ENCODE measurements around the gene TGFB1I1.
A peak's percentile ranks its signal among the peaks of the same experiment; 100 is the strongest.

The TGFB1I1 gene

GRCh38 chr16:31485571-31485970 lies 13.6 kb downstream of the TGFB1I1 start:
- peaks cover 21% of the 10 kb centered on the region for H3K27me3 Mint-ChIP-seq (ENCODE audit: low read depth)
- H3K9me3 Mint-ChIP-seq, result no peaks in the 10 kb centered on the region
- H3K4me1 Mint-ChIP-seq (ENCODE audit: low read depth), result peaks cover 6% of the 10 kb centered on the region
- no peak overlapping the region for H3K27ac Mint-ChIP-seq
- H3K4me3 Mint-ChIP-seq, result no peak overlapping the region
- H3K36me3 Mint-ChIP-seq (ENCODE audit: low read depth), result peaks cover 4% of the 10 kb centered on the region

GRCh38 chr16:31486045-31486444 lies 14.1 kb downstream of the TGFB1I1 start:
- peaks cover 6% of the 10 kb centered on the region for H3K4me1 Mint-ChIP-seq (ENCODE audit: low read depth)
- no peak overlapping the region for H3K27ac Mint-ChIP-seq
- H3K4me3 Mint-ChIP-seq, result peak overlapping the region; percentile 53
- no peaks in the 10 kb centered on the region for H3K9me3 Mint-ChIP-seq
- peaks cover 17% of the 10 kb centered on the region for H3K27me3 Mint-ChIP-seq (ENCODE audit: low read depth)
- H3K36me3 Mint-ChIP-seq (ENCODE audit: low read depth), result peaks cover 8% of the 10 kb centered on the region

GRCh38 chr16:31487071-31487719 lies 15.2 kb downstream of the TGFB1I1 start:
- H3K27ac Mint-ChIP-seq, result no peak overlapping the region
- H3K36me3 Mint-ChIP-seq (ENCODE audit: low read depth), result peaks cover 8% of the 10 kb centered on the region
- peaks cover 6% of the 10 kb centered on the region for H3K4me1 Mint-ChIP-seq (ENCODE audit: low read depth)
- H3K4me3 Mint-ChIP-seq, result peak overlapping the region; percentile 84
- no peaks in the 10 kb centered on the region for H3K9me3 Mint-ChIP-seq
- H3K27me3 Mint-ChIP-seq (ENCODE audit: low read depth), result peaks cover 15% of the 10 kb centered on the region

DNA sequence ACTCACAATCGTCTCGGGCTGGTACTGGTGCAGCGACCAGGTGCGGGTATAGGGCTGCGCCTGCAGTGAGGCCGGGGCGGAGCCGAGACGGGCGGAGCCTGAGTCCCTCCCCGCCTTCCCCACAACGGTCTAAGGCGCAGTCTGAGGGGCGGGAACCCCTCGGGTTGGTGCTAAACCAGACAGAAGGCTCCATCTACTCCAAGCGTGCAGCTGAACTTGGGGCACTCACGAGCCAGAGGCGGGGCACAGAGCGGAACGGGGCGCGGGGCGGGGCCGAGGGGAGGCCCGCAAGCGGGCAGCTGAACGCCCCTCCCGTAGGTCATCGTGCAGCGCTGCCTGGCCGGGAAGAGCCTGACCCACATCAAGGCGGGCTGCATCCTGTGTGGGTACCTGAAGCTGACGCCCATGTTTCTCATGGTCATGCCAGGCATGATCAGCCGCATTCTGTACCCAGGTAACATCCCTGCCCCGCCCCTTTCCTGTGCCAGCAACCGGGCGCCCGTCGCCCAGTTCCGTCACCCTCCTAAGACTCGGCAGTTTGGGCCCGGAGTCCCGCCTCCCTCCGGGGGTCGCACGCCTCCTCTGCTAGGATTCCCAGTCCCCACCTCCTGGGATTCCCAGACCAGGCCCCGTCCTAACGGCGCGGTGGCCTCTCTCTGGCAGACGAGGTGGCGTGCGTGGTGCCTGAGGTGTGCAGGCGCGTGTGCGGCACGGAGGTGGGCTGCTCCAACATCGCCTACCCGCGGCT lies 15.9 kb downstream of the TGFB1I1 start:
- no peaks in the 10 kb centered on the region for H3K9me3 Mint-ChIP-seq
- H3K27ac Mint-ChIP-seq, result no peak overlapping the region
- peaks cover 6% of the 10 kb centered on the region for H3K4me1 Mint-ChIP-seq (ENCODE audit: low read depth)
- H3K36me3 Mint-ChIP-seq (ENCODE audit: low read depth), result peaks cover 8% of the 10 kb centered on the region
- H3K27me3 Mint-ChIP-seq (ENCODE audit: low read depth), result peaks cover 10% of the 10 kb centered on the region
- peak overlapping the region; percentile 84 for H3K4me3 Mint-ChIP-seq

DNA sequence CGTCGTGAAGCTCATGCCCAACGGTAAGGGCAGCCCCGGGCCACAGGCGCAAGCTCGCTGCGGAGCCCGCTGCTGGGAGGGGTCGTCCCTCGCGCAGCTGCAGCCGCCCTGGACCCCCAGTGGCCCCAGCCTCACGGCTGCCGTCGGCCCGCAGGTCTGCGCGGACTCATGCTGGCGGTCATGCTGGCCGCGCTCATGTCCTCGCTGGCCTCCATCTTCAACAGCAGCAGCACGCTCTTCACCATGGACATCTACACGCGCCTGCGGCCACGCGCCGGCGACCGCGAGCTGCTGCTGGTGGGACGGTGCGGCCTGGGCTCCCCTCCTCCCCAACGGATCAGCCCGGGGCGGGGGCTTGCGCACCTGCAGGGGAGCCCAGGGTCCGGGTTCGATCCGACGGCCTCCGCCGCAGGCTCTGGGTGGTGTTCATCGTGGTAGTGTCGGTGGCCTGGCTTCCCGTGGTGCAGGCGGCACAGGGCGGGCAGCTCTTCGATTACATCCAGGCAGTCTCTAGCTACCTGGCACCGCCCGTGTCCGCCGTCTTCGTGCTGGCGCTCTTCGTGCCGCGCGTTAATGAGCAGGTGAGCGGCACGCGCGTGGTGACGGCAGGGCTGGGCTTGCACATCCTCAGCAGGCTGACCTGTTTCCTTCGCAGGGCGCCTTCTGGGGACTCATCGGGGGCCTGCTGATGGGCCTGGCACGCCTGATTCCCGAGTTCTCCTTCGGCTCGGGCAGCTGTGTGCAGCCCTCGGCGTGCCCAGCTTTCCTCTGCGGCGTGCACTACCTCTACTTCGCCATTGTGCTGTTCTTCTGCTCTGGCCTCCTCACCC lies 16.7 kb downstream of the TGFB1I1 start:
- H3K9me3 Mint-ChIP-seq, result no peaks in the 10 kb centered on the region
- H3K36me3 Mint-ChIP-seq (ENCODE audit: low read depth), result peaks cover 8% of the 10 kb centered on the region
- no peak overlapping the region for H3K27ac Mint-ChIP-seq
- H3K4me3 Mint-ChIP-seq, result peak overlapping the region; percentile 21
- peaks cover 10% of the 10 kb centered on the region for H3K27me3 Mint-ChIP-seq (ENCODE audit: low read depth)
- H3K4me1 Mint-ChIP-seq (ENCODE audit: low read depth), result peaks cover 6% of the 10 kb centered on the region

DNA sequence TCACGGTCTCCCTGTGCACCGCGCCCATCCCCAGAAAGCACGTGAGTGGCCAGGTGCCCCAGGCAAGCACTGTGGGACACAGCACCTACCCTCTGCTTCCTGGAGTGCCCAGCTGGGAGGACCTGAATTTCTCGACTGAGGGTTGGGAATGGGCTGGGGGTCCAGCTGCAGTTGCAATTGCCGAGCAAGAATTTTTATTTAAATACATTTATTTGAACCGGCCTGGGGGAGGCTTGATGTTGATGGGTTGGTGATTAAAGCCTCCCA lies 17.3 kb downstream of the TGFB1I1 start:
- Mint-ChIP-seq H3K4me3 (peak overlapping the region; percentile 21), H3K4me1 (ENCODE audit: low read depth) (peaks cover 6% of the 10 kb centered on the region), H3K36me3 (ENCODE audit: low read depth) (peaks cover 8% of the 10 kb centered on the region), H3K27ac (no peak overlapping the region), H3K27me3 (ENCODE audit: low read depth) (peaks cover 10% of the 10 kb centered on the region), H3K9me3 (no peaks in the 10 kb centered on the region)

DNA sequence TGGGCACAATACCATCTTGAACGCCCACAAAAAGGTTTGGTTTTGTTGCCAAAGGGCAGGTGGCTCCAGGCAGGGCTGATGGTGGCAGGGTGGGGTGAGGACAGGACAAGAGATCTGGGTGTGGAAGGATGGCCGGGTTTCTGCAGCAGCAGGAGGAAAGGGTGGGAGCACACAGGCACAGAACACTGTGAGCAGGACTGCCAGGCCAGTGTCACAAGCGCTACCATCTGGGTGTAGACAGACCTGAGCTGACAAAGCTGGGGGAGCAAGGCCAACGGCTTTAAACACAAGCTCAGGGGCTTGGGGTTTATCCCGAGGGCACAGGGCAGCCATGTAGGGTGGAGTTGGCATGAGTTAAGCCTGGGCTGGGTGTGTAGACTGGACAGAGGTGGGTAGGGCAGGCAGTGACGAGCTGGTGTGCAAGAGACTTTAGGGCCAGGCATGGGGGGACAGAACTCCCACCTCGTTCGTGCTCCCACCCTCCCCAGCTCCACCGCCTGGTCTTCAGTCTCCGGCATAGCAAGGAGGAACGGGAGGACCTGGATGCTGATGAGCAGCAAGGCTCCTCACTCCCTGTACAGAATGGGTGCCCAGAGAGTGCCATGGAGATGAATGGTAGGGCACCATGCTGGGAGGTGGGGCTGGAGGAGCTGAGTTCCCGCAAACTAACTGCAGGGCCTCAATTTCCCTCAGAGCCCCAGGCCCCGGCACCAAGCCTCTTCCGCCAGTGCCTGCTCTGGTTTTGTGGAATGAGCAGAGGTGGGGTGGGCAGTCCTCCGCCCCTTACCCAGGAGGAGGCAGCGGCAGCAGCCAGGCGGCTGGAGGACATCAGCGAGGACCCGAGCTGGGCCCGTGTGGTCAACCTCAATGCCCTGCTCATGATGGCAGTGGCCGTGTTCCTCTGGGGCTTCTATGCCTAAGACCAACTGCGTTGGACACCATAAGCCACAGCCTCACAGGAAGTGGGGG lies 17.9 kb downstream of the TGFB1I1 start:
- Mint-ChIP-seq H3K36me3 (ENCODE audit: low read depth) (peaks cover 8% of the 10 kb centered on the region), H3K27me3 (ENCODE audit: low read depth) (peaks cover 10% of the 10 kb centered on the region), H3K4me1 (ENCODE audit: low read depth) (peaks cover 6% of the 10 kb centered on the region), H3K9me3 (no peaks in the 10 kb centered on the region), H3K4me3 (peak overlapping the region; percentile 45), H3K27ac (no peak overlapping the region)

DNA sequence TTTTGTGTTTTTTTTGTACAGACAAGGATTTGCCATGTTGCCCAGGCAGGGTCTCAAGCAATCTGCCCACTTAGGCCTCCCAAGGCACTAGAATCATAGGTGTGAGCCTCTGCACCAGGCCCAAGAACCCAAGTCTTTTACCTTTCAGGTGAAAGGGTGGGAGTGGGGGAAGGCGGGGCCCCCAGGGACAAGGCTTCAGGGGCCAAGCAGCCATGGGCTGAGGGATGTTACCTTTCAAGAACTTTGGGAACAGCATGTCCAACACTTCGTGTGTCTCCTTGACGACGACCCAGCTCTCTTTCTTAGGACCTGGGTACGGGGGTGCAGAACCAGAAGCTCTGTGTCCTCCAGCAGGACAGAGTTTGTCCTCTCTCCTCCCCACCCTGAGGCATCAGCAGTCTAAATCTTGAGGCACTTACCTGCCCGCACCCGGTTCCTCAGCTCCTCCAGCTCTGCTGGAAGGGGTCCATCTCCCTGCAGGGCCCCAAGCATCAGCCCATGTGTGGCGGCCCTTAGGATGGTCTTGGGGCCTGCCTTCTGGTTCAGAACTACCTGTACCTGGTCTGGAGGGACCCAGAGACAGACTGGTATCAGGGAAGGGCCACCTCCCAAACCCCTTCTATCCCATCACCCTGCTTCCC lies 19.9 kb downstream of the TGFB1I1 start:
- Mint-ChIP-seq H3K9me3 (no peaks in the 10 kb centered on the region), H3K27me3 (ENCODE audit: low read depth) (no peaks in the 10 kb centered on the region), H3K27ac (no peak overlapping the region), H3K4me3 (no peak overlapping the region), H3K36me3 (ENCODE audit: low read depth) (peaks cover 8% of the 10 kb centered on the region), H3K4me1 (ENCODE audit: low read depth) (peaks cover 4% of the 10 kb centered on the region)

GRCh38 chr16:31493506-31494125 lies 21.7 kb downstream of the TGFB1I1 start:
- no peak overlapping the region for H3K4me3 Mint-ChIP-seq
- H3K36me3 Mint-ChIP-seq (ENCODE audit: low read depth), result peaks cover 15% of the 10 kb centered on the region
- H3K9me3 Mint-ChIP-seq, result no peaks in the 10 kb centered on the region
- no peak overlapping the region for H3K27ac Mint-ChIP-seq
- H3K4me1 Mint-ChIP-seq (ENCODE audit: low read depth), result no peaks in the 10 kb centered on the region
- no peaks in the 10 kb centered on the region for H3K27me3 Mint-ChIP-seq (ENCODE audit: low read depth)

GRCh38 chr16:31496670-31497069 lies 24.7 kb downstream of the TGFB1I1 start:
- Mint-ChIP-seq H3K4me3 (no peak overlapping the region), H3K9me3 (no peaks in the 10 kb centered on the region), H3K4me1 (ENCODE audit: low read depth) (no peaks in the 10 kb centered on the region), H3K27ac (no peak overlapping the region), H3K36me3 (ENCODE audit: low read depth) (peaks cover 12% of the 10 kb centered on the region), H3K27me3 (ENCODE audit: low read depth) (no peaks in the 10 kb centered on the region)

GRCh38 chr16:31498493-31498892 lies 26.5 kb downstream of the TGFB1I1 start:
- Mint-ChIP-seq H3K36me3 (ENCODE audit: low read depth) (peaks cover 12% of the 10 kb centered on the region), H3K4me3 (no peak overlapping the region), H3K9me3 (no peaks in the 10 kb centered on the region), H3K4me1 (ENCODE audit: low read depth) (no peaks in the 10 kb centered on the region), H3K27me3 (ENCODE audit: low read depth) (no peaks in the 10 kb centered on the region), H3K27ac (no peak overlapping the region)

DNA sequence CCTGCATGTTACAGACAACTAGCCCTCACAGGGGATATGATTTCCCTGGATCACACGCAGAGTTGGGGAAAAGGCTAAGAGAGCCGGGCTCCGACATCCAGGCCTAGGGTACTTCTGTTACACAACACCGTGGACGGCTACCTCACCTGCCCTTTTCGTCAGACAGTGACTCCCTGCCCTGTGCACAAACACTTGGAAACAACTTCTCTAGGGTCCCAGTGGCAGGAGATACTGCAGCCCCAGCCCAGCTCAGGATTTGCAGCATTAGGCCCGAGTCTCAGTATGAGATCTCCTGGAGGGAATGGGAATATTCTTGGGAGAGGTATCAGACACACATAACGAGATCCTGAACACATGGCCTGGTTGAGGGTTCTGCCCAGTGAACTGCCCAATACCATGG lies 28.0 kb downstream of the TGFB1I1 start:
- H3K27ac Mint-ChIP-seq, result no peak overlapping the region
- no peak overlapping the region for H3K4me3 Mint-ChIP-seq
- H3K27me3 Mint-ChIP-seq (ENCODE audit: low read depth), result no peaks in the 10 kb centered on the region

GRCh38 chr16:31501226-31501965 lies 29.4 kb downstream of the TGFB1I1 start:
- H3K4me1 Mint-ChIP-seq (ENCODE audit: low read depth), result peaks cover 11% of the 10 kb centered on the region
- peaks cover 17% of the 10 kb centered on the region for H3K36me3 Mint-ChIP-seq (ENCODE audit: low read depth)
- no peak overlapping the region for H3K27ac Mint-ChIP-seq

More for the DNA sequence above, 28.0 kb downstream of the TGFB1I1 start:
- no peaks in the 10 kb centered on the region for H3K9me3 Mint-ChIP-seq
- peaks cover 2% of the 10 kb centered on the region for H3K4me1 Mint-ChIP-seq (ENCODE audit: low read depth)
- peaks cover 13% of the 10 kb centered on the region for H3K36me3 Mint-ChIP-seq (ENCODE audit: low read depth)

More at GRCh38 chr16:31501226-31501965, 29.4 kb downstream of the TGFB1I1 start:
- H3K4me3 Mint-ChIP-seq, result no peak overlapping the region
- H3K27me3 Mint-ChIP-seq (ENCODE audit: low read depth), result no peaks in the 10 kb centered on the region
- H3K9me3 Mint-ChIP-seq, result no peaks in the 10 kb centered on the region

Measured in T-helper 1 cell treated with Interleukin-12 subunit alpha and Interleukin-12 subunit beta and Interleukin-4 antibody, amounts not matched to agents 30 μg/mL and 1 μg/mL, for 36 hours (primary cell).